Measurements from ENCODE around the gene DNAJC30.

GRCh38 chr7:73728551-73728950, 45.3 kb upstream of the DNAJC30 start:
- TF ChIP-seq EP300 (IDR thresholded peaks at IDR 0.05; ENCODE audit: low read depth) (no peak), POLR2A (IDR thresholded peaks at IDR 0.05) (no peak), POLR2AphosphoS5 (IDR thresholded peaks at IDR 0.05) (no peak)
- TF ChIP-seq, protein P1, sequence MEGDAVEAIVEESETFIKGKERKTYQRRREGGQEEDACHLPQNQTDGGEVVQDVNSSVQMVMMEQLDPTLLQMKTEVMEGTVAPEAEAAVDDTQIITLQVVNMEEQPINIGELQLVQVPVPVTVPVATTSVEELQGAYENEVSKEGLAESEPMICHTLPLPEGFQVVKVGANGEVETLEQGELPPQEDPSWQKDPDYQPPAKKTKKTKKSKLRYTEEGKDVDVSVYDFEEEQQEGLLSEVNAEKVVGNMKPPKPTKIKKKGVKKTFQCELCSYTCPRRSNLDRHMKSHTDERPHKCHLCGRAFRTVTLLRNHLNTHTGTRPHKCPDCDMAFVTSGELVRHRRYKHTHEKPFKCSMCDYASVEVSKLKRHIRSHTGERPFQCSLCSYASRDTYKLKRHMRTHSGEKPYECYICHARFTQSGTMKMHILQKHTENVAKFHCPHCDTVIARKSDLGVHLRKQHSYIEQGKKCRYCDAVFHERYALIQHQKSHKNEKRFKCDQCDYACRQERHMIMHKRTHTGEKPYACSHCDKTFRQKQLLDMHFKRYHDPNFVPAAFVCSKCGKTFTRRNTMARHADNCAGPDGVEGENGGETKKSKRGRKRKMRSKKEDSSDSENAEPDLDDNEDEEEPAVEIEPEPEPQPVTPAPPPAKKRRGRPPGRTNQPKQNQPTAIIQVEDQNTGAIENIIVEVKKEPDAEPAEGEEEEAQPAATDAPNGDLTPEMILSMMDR (IDR thresholded peaks at IDR 0.05), result no peak

Measured in transverse colon (tissue), 4 donors.